WI38 (cell line): ENCODE measurements around the gene CDKN2B.

Experiments
- H3K4me3 ChIP-seq: 2 replicates; pipeline ENCODE4 v1.5.1; 2011; ENCODE audit warnings: low read depth, mild to moderate bottlenecking, control low read depth, low read length
- CTCF ChIP-seq: IDR thresholded peaks from 2 replicates; pipeline ENCODE4 v1.5.1; 2012; ENCODE audit warnings: low read depth, mild to moderate bottlenecking, control low read depth, low read length

Gene CDKN2B

GRCh38 chr9:22022396-22022795 lies 13.3 kb upstream of the CDKN2B start:
- H3K4me3 ChIP-seq, result no peak overlapping the region
- no peak for TF ChIP-seq CTCF

GRCh38 chr9:22010866-22011625 lies 1.9 kb upstream of the CDKN2B start:
- TF ChIP-seq CTCF, result no peak
- H3K4me3 ChIP-seq, result no peak overlapping the region

- peak overlapping the region; percentile 75 for H3K4me3 ChIP-seq
- peak; percentile 16; the same call in 1 of the 2 replicates for TF ChIP-seq CTCF
Observed at GRCh38 chr9:22009506-22009867, 382 bp upstream of the CDKN2B start.

GRCh38 chr9:22008384-22008716 lies 755 bp downstream of the CDKN2B start:
- H3K4me3 ChIP-seq, result peak overlapping the region; percentile 75
- TF ChIP-seq CTCF, result no peak

GRCh38 chr9:22005702-22006606 lies 3.2 kb downstream of the CDKN2B start:
- H3K4me3 ChIP-seq, result no peak overlapping the region
- no peak for TF ChIP-seq CTCF

GRCh38 chr9:22005021-22005701 lies 3.9 kb downstream of the CDKN2B start:
- H3K4me3 ChIP-seq, result no peak overlapping the region
- no peak for TF ChIP-seq CTCF
